Endothelial cell of umbilical vein (primary cell): Measurements from ENCODE around the gene CUX1.

ENCODE experiments used
- EZH2 ChIP-seq: IDR thresholded peaks from 2 replicates; pipeline ENCODE4 v1.6.1; 2012; ENCODE audit warnings: borderline replicate concordance, low read depth, mild to moderate bottlenecking, moderate library complexity, low read length, inconsistent platforms; ENCODE audit not compliant: severe bottlenecking
- FOS ChIP-seq: IDR thresholded peaks from 2 replicates; pipeline ENCODE4 v1.6.1; 2011; ENCODE audit warnings: mild to moderate bottlenecking, low read length, moderate library complexity, borderline replicate concordance; ENCODE audit not compliant: insufficient read depth
- MYC ChIP-seq: IDR thresholded peaks from one replicate; pipeline ENCODE4 v1.6.1; 2011; ENCODE audit warnings: mild to moderate bottlenecking, low read depth, low read length
- POLR2A ChIP-seq: IDR thresholded peaks from 2 replicates; pipeline ENCODE4 v1.6.1; 2012; ENCODE audit warnings: low read depth, mild to moderate bottlenecking, control low read depth, low read length
- TF ChIP-seq, protein P1 (sequence below), 2 donors: IDR thresholded peaks; 1 replicate in 1 of 2; 2 replicates in 1 of 2; pipeline ENCODE4 v1.5.1; 2011; ENCODE audit warnings: low read length in 2 of 2, mild to moderate bottlenecking in 2 of 2, moderate library complexity in 2 of 2, control low read depth in 1 of 2, inconsistent platforms in 1 of 2, low read depth in 1 of 2; ENCODE audit not compliant: insufficient read depth in 1 of 2; ENCODE audit errors: extremely low read depth in 1 of 2
- TF ChIP-seq, protein P2 (sequence below): IDR thresholded peaks from 2 replicates; pipeline ENCODE4 v1.6.1; 2011; ENCODE audit not compliant: insufficient read depth, insufficient read length

DNA sequence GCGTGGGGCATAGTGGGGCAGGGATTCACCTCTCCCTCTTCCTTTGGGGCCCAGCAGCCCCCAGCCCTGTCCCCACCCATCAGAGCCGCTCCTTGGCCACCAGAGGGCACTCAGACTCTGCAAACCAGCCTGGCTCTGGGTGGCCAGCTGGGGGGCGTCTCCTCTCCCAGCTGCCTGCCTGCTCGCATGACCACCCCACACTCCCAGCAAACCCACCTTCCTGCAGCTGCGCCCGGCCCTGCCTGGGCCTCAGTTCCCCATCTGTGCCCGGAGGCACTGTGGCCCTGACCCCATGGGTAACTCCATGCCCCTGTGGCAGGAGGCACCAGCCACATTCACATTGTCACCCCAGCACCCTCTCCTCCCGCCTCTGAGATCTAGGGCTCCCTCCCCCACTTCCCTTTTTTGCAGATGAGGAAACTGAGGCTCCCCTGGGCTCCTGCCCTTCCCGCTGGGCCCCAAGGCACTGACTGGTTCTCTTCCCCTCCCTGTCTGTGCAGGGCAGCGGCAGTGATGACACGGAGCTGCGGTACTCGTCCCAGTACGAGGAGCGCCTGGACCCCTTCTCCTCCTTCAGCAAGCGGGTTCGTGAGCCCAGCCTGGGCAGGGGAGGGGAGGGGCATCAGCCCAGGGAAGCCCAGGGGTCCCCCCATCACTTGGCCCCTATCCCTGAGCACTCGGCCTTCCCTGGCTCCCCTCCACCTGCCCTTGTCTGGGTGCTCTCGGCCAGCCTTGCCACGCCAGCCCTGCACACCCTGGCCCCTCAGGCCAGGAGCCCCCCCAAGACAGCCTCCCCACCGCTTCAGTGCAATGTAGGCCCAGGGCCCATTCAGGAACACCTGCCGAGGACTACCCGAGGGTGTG lies 462.3 kb downstream of the CUX1 start:
- TF ChIP-seq, protein P1, sequence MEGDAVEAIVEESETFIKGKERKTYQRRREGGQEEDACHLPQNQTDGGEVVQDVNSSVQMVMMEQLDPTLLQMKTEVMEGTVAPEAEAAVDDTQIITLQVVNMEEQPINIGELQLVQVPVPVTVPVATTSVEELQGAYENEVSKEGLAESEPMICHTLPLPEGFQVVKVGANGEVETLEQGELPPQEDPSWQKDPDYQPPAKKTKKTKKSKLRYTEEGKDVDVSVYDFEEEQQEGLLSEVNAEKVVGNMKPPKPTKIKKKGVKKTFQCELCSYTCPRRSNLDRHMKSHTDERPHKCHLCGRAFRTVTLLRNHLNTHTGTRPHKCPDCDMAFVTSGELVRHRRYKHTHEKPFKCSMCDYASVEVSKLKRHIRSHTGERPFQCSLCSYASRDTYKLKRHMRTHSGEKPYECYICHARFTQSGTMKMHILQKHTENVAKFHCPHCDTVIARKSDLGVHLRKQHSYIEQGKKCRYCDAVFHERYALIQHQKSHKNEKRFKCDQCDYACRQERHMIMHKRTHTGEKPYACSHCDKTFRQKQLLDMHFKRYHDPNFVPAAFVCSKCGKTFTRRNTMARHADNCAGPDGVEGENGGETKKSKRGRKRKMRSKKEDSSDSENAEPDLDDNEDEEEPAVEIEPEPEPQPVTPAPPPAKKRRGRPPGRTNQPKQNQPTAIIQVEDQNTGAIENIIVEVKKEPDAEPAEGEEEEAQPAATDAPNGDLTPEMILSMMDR (IDR thresholded peaks at IDR 0.05; ENCODE audit: extremely low read depth in 1 of 2, insufficient read depth in 1 of 2, low read depth in 1 of 2, low read length in 2 of 2) = peak; percentile 75 to 93
- TF ChIP-seq, protein P2, sequence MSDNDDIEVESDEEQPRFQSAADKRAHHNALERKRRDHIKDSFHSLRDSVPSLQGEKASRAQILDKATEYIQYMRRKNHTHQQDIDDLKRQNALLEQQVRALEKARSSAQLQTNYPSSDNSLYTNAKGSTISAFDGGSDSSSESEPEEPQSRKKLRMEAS = no peak
- no peak for TF ChIP-seq POLR2A
- no peak for TF ChIP-seq EZH2
- TF ChIP-seq MYC = no peak
- TF ChIP-seq FOS = no peak
